Uterus (tissue), 2 donors: Measurements from ENCODE around the gene PBOV1.

Experiments used
- CTCF ChIP-seq, 4 experiments: fragments of 200-600 bp in 2 of 4; fragments of 450-650 bp in 2 of 4; sonication (generic) in 2 of 4; IDR thresholded peaks; one replicate each; pipeline ENCODE4 v1.5.1; 2016 to 2019; ENCODE audit warnings: antibody characterized with exemption in 4 of 4, mild to moderate bottlenecking in 2 of 4, moderate library complexity in 1 of 4
- POLR2A ChIP-seq, 2 donors: fragments of 450-650 bp; IDR thresholded peaks; one replicate each; pipeline ENCODE4 v1.6.1; 2016; ENCODE audit warnings: antibody characterized with exemption in 2 of 2, mild to moderate bottlenecking in 1 of 2, moderate library complexity in 1 of 2

GRCh38 chr6:138229072-138229471, 10.8 kb upstream of the PBOV1 start:
- no peak for TF ChIP-seq POLR2A (IDR thresholded peaks at IDR 0.05)
- TF ChIP-seq CTCF (IDR thresholded peaks at IDR 0.05) = no peak
